Stimulated activated CD4-positive, alpha-beta T cell treated with anti-CD3 and anti-CD28 coated beads, TNF-alpha, amount 100 ng/mL, for 24 hours (primary cell): ENCODE results near the gene M1AP.
A peak's percentile ranks its signal among the peaks of the same experiment; 100 is the strongest.
"Not testable (repeated sequence)": the region's sequence is repeated elsewhere in the genome, so short reads cannot be mapped to it uniquely, and the experiment has no call there.

ENCODE experiments used
- DNase-seq, 3 experiments: peaks; one replicate each; pipeline ENCODE4 v3.0.0-alpha.2; 2020; ENCODE audit warnings: low read depth in 3 of 3

M1AP gene

DNA sequence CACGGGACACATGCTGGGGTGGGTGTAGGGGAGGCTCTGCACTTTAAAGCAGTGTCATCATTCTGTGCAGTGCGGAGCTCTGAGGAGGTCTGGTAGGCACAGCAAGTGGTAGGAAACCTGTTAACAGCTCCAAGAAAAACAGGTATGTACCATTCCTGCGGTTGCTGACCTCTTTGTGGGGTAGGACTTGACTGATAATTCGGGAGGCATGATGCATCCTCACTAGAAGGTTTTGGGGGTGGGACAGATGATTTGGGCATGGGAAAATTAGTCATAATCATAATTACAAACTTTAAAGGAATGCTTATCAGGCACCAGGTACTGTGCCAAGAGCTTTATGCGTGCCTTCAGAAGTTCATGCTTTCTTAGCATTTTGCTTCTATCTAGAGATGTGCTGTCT, 83.9 kb downstream of the M1AP start:
- no peak for DNase-seq

DNA sequence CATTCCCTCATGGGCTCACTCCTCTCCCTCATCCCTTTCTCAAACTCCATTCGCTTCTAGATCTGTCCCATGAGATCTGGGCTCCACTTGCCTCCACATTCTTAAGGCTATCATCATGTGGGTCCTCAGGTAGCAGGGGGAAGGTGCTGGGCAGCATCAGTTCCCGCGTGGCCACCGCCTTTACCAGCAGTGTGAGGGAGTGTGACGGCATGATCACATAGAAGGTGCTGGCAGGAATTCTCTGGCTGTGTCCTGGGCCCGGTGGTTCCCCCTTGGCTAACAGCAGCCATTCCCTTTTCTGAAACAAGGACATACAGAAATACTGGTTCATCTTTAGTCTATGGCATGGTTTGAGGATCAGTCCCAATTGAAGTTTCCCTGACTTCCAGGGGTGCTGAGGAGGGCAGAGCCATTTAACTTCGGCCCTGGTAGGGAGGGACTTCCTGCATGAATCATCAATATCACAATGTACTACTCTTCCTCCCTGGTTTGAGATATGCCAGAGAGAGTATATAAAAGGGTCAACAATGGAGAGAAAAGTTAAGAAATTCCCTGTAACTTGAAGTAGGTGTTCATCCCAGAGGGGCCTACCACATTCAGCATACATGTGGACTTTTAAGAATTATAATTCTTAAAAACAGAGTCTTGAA, 85.9 kb downstream of the M1AP start:
- DNase-seq: no peak

DNA sequence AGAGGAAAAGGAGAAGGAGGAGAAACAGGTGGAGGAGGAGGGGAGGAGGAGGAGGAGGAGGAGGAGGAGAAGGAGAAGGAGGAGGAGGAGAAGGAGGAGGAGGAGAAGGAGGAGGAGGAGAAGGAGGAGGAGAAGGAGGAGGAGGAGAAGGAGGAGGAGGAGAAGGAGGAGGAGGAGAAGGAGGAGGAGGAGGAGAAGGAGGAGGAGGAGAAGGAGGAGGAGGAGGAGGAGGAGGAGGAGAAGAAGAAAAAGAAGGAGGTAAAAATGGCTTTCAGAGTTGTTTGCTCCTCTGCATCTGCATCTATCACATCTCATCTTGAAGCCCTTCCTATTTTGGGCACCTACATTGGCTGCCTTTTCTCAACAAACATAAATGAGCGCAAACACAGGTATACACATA, 87.1 kb downstream of the M1AP start:
- DNase-seq: not testable (repeated sequence)

DNA sequence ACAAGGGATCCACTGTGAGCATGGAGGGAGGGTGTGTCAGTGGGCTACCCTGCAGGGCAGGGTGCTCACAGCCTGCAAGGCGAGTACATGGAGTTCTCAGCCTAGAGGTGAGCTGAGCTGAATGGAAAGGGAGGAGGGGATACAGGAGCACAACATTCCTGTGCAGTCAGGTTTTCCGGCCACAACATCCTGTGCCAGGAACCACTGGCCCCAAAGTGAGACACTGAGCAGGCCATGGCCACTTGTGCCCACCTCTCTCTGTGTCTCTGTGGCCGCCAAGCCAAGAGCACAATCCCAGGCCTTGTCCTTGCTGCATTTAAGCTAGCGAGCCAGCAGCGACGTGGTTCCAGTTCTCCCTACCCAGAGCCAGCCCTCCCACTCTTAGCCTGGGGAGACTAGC, 87.5 kb downstream of the M1AP start:
- no peak for DNase-seq

DNA sequence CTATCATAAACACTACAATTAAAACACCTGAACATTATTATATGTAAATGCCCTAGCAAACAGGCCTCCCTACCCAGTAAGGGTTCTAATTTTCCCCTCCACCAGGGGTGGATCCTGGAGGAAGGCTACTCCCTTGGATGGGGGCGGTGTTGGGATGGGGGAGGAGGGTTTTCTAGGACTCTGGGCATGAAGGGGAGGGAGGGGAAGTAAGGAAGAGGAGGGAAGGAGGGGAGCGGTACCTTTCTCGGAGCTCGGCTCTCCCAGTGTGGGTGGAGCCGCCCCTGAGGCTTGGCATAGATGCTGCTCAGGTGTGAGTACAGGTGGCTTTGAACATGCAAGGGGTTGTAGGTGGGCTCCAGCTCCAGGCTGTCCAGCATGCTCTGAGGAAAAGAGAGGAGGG, 88.2 kb downstream of the M1AP start:
- DNase-seq: no peak

DNA sequence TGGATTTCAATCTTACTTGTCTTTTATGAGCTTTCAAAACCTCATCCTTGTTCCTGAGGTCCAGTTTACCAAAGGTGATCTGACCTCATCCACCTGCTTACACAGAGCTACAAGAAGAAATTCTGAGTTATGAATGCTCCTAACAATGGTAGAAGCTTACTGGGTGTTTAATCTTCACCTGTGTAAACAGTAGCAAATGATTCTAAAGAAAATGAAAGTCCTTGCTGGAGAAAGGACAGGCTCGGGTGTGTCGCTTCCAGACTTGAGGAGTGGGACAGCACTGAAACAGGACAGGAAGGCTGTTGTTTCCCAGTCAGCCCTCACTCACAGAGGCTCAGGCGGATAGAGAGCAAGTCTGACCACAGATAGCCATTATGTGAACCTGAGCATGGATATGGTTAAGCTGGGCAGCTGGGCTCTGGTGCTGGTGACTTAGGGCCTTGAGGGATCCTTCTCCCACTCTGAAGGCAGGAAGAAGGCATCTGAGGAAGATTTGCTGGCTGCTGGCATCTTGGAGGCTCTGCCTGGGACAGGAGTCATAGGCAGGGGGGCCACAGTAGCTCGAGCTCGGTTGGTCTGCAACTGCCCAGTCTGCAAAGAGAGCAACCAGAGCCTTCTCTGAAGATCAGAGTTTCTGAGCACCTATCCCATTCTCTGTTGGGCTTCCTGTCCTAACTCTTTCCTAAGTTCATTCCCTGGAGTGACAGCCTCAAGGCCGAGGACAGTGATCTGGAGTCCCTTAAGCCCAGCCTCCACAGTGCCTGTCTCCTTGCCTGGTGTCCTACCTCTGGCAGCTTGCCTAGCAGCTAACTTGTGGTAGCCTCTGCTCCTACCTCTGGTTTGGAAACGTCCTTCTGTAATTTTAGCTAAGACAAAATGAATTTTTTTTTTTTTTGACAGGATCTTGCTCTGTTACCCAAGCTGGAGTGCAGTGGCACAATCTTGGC, 89.6 kb downstream of the M1AP start:
- no peak for DNase-seq

DNA sequence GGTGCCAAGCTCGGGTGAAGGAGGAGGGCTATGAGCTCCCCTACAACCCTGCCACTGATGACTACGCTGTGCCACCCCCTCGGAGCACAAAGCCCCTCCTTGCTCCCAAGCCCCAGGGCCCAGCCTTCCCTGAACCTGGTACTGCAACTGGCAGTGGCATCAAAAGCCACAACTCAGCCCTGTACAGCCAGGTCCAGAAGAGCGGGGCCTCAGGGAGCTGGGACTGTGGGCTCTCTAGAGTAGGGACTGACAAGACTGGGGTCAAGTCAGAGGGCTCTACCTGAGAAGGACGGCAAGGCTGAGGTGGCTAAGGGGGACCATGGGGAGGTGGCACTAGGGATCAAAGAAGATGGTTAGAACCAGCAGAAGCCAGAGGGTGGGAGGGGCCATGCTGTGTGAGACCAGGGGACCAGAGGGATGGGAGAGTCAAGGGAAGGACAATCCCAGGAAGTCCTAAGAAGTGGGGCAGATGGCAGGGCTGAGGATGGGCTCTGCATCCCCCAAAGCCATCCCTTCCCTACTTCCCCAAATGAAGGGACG, 91.2 kb downstream of the M1AP start:
- DNase-seq: no peak

DNA sequence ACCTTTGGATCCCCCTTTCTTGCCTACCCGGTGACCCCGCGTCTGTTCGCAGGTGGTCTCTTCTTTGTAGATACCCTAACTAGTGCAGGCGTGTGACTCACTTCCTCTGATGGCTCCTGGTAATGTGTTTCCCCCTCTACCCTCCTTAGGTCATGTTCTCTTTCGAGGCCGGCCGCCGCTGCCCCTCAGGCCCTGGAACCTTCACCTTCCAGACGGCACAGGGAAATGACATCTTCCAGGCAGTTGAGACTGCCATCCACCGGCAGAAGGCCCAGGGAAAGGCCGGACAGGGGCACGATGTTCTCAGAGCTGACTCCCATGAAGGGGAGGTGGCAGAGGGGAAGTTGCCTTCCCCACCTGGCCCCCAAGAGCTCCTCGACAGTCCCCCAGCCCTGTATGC, 92.0 kb downstream of the M1AP start:
- no peak for DNase-seq

DNA sequence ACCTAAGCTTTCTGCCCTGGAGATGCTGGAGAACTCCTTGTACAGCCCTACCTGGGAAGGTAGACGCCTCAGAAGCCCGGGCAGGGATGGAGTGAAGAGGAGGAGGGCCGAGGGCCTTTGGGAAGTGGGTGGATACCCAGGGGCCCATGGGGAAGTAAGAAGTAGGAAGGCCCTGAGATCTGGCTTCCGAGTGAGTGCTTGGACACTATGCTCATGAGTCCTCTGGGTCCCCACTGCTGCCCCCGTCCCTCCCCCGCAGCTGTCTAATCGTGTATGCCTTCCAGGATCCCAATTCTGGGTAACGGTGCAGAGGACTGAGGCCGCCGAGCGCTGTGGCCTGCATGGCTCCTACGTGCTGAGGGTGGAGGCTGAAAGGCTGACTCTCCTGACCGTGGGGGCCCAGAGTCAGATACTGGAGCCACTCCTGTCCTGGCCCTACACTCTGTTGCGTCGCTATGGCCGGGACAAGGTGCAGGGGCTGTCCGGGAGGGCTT, 92.5 kb downstream of the M1AP start:
- DNase-seq: no peak

DNA sequence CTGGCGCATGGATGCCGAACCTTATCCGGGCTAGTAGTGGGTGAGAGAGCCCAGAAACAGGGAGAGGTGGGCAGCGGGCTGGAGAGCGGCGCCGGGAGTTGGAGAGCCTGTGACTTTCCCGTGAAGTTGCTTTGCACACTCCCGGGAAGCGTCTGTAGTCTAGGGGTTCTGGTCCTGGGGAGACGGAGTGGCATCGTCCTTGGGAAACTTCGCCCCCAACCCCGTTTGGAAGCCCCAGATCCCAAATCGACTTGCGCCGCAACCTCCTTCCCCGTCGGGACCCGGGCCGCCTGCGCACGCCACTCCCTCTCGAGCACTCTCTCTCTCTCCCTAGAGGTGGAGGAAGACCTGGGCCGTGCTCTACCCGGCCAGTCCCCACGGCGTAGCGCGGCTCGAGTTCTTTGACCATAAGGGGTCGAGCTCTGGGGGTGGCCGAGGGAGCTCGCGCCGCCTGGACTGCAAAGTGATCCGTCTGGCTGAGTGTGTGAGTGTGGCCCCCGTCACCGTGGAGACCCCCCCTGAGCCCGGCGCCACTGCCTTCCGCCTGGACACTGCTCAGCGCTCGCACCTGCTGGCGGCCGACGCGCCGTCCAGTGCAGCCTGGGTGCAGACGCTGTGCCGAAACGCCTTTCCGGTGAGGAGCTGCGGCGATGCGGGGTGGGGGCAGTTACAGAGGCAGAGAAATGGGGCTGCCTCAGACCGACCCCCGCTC, 93.2 kb downstream of the M1AP start:
- DNase-seq: peak; percentile 19 to 45 (median 26)

DNA sequence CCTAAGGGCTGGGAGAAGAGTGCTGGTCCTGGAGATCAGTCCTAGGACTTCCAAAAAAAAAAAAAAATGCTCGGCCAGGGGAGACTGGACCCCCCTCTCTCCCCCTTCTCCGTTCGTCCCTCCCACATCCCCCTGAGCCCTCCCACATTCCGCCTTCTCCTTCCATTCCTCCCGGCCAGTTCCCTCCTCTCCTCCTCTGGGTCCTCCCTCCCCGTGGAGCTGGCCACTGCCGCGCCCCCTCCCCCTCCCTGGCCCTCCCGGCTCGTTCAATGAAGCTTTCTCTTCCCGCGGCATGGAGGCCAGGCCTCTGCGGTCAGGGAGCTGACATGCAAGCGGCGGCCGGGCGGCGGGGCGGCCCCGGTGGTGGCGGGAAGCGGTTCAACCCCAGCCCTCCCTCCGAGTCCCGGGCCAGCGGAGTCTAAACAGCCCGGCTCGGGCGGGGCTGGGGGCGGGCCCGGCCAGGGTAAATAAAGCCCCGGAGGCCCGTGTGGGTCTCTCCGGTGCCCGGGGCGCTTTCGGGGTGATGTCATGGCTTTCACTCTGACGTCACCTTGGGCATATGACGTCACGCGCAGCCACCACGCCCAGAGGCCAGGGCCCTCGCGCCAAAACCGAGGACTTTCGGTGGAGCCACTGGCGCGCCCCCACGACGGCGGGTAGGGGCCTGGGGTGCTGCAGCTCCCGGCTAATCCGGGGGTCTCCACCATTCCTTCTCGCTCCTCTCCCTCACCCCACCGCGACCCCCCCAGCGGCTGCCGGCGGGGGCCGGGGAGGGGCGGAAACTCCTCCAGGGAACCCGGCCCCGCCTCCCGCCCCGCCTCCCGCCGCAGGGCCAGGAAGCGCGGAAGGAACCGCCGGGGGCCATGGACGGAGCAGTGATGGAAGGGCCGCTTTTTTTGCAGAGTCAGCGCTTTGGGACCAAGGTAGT, 94.0 kb downstream of the M1AP start, which contains the start of the genes DOK1 and LOXL3:
DOK1 (plus strand) TSS at position 829 of the 928 bp plus-strand sequence; CDS start at position 864, 35 bp downstream.
LOXL3 (minus strand) TSS at position 51 of the 928 bp plus-strand sequence. CDS start 1,308 bp downstream, outside the sequence.
- peak; percentile 67 to 86 (median 71) for DNase-seq

DNA sequence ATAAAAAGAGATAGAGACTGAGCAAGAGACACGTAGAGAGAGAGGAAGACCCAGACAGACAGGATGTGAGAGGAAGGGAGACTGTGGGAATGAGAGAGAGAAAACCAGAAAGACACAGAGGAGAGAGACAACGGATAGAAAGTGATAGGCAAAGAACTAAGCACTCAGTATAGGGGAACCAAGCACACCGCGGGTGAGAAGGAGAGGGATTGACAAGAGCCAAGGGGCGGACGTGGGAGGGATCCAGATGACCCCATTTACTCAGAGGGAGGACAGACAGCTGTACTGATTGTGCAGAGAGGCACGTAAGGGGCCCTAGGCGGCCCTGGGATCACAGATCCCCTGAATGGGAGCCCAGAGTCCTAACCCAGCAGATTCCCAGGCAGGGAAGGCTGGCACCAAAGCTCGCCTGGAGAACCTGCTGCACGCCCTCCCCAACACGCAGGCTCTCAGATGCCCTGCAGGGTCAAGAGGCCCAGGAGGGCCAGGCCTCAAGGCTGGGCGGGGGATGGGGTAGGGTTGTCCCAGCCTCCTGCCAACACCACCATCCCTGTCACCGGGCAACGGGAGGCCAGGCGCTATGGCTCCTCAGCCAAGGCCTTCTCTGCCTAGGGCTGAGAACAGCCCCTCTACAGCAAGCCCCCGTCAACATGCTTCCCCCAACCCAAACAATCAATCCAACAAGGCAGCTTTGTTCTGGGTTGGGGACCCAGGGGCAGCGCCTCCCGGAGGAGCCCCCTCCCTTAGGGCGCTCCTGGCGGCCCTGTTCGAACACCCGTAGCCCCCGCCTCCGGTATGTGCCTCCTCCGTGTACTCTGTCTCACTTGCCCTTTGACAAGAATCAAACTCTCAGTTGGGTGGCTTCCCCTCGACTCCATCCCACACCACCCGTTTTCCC, 95.0 kb downstream of the M1AP start:
- DNase-seq: no peak

DNA sequence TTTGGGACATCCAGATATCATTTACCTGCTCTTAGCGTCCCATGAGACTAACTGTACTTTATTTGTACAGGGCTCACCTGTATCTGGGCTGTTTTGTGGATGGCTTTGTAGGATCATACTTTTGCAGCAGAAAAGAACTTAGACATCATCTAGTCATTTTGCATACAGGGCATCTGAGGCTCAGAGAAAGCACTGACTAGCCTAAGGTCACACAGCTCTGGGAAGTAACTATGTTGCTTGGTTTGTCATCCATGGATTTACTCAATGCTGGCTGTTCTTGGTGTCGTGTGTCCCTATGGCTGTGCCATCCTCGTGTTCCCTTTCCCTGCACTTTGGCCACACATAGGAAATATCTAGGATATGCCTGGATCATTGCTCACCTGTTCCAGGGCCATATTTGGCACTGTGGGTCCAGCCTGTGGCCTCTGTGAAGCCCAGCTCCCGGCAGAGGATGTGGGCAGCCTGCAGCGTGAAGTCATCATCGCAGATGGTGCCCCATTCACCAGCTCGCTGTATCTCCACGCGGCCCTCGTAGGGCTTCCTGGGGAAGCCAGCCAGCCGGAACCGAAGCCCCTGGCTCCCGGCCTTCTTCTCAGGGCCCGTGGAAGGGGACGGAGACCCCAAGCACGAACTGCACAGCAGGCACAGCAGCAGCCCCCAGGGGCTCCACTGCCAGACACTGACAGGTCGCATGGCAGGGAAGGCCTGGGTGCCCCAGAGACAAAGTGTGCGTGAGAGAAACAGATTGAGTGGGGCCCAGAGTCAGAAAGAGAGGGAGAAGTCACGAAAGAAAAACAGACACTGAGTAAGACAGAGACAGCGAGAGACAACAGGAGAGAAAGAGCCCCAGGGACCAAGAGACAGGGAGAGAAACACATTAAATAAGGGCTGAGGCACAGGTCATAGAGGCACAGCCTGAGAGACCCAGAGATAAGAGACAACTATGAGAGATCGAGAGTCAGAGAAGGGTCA, 95.9 kb downstream of the M1AP start:
- no peak for DNase-seq

DNA sequence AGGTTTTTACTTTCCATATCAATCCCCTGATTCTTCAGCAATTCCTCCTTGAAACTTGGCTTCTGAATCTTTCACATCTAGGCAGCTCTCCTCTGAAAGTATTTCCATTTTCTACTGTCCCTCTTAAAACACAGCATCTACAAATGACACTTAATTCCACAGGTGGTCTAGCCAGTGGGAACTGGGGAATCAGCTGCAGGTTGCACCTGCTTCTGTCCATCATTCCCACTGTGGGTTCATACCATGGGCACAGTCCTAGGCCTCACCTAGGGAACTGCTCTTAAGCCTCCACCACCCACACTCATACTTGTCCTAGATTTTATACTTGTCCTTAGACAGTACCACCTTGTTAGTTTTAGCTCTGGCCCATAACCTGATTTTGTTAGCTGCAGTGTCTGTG, 96.6 kb downstream of the M1AP start:
- DNase-seq: no peak

DNA sequence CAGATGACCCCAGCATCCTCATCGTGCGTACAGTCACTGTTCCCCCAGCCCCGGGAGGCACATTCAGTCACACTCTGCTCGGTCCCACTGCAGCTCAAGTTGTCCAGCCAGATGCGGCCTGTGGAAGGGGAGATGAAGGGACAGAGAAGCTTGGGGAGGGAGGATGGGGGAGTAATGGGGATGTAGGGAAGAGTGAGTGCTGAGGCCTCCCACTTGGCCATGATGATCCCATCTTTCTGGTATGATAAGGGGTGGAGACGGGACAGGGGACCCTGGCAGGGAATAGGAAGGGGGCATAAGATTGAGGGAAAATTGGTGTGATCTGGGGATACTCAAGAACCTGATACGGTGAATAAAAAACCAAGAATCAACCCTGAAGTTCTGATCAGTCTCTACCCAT, 97.9 kb downstream of the M1AP start:
- DNase-seq: no peak

DNA sequence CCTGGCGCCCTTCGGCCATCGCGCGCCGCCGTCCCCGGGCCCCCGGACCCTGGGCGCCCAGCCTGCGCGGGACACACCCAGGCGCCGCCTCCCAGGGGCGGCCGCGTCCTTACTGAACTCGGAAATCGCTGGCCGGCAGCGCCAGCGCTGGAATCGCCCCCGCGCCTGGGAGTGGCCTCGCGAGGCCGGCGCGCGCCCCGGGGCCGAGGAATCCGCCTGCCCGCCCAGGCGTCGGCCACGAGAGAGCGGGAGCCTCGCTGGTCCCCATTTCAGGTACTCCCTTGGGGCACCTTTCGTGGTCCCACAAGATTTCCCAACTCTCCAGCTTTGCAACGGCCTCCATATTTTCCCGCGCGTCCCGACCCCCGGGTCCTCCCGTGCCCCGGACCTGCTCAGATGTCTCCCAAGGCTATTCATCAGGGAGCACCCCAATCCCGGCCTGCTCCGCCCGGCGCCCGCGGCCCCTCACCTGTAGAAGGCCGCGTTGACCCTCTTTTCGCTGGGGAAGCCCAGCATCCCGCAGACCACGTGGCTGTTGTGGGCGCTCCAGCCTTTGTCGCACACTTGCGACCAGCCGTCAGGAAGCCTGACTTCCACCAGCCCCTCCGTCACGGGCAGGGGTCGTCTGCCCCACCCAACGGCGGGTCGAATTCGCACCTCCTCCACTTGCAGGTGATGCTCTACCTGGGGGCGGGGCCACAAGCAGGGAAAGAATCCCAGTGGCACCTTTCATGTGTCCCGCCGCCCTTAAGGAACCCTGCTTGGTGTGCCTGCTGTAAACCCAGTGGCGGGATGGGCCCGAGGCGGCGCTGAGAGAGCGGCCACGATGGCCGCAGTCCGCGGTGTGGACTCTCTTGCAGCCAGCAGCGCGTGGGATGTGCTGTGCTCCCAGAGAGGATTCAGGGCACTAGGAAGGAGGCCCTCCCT, 99.0 kb downstream of the M1AP start:
- peak in 1 of 3 experiments; percentile 32 for DNase-seq

DNA sequence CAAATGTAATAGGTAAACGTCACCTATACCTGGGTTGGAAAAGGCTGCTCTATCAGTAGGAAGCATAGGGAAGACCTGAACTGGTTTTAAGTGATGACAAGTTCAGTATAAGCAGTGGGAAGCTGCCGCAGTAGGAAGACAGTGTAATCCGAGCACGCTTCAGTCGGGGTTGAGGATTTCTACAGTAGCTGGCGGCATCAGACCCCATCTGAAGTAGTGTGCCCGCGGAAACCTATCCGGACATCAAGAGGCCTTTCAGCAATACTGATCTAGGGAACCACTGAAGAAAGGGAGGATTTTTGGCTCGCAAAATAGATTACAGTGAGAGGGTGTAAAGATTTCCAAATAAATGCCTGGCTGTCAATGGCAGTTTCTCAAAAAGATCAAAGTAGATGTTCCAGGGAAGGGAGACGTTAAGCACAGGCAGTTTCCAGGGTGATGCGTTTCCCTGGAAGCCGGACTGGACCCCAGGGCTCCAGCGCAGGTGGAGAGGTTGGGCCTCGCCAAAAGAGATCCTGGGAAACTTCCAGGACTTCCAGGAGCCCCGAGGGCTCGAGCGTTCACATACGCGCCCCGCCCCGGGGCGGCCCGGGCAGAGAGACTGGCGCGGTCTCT, 99.7 kb downstream of the M1AP start:
- no peak for DNase-seq
